H1 (cell line): ENCODE measurements around the gene MCC. TPM values are rescaled to one million over a fixed set of nuclear protein-coding genes. Genes with fewer than 3 reads are reported as not detected.

ENCODE experiments used
- CHD7 ChIP-seq: fragments of 300-600 bp; sonication (generic); IDR thresholded peaks from 2 replicates; pipeline ENCODE4 v1.7.1; 2012; ENCODE audit warnings: low read length, moderate library complexity, mild to moderate bottlenecking, inconsistent platforms; ENCODE audit not compliant: insufficient replicate concordance
- JUND ChIP-seq: IDR thresholded peaks from 2 replicates; pipeline ENCODE4 v1.6.1; 2011; ENCODE audit warnings: mild to moderate bottlenecking, improper control_type of control experiment, low read length
- POLR2A ChIP-seq, 2 experiments: IDR thresholded peaks; 1 replicate in 1 of 2; 2 replicates in 1 of 2; pipeline ENCODE4 v1.6.1; 2011; ENCODE audit warnings: low read depth in 2 of 2, low read length in 2 of 2, mild to moderate bottlenecking in 2 of 2; ENCODE audit errors: control extremely low read depth in 1 of 2
- RAD21 ChIP-seq, 2 experiments: IDR thresholded peaks in 1 of 2; conservative IDR thresholded peaks in 1 of 2; 2 replicates each; pipeline ENCODE4 v1.6.1; 2011; ENCODE audit warnings: low read depth in 2 of 2, low read length in 2 of 2, improper control_type of control experiment in 1 of 2, inconsistent platforms in 1 of 2, mild to moderate bottlenecking in 1 of 2, moderate library complexity in 1 of 2
- SUZ12 ChIP-seq: fragments of 200-600 bp; sonication (generic); IDR thresholded peaks from 2 replicates; pipeline ENCODE4 v1.6.1; 2012; ENCODE audit warnings: mild to moderate bottlenecking, inconsistent platforms, low read length, moderate library complexity, mixed read lengths
- TAF7 ChIP-seq: optimal IDR thresholded peaks from 2 replicates; pipeline ENCODE3; 2011; ENCODE audit warnings: low read depth, mild to moderate bottlenecking, inconsistent platforms, low read length, moderate library complexity, borderline replicate concordance
- polyA plus RNA-seq, 7 experiments: library from polyadenylated mRNA; depleted of rRNA in 3 of 7; stranded (reverse) in 5 of 7; unstranded in 2 of 7; fragments of >200 nt in 5 of 7; fragments of 200-250 nt in 2 of 7; gene quantifications; 1 replicate in 5 of 7; 2 replicates in 1 of 7; 4 replicates in 1 of 7; pipeline versions ENCODE4 v1.2.1 to v1.2.3, GENCODE V29; 2011 to 2013; ENCODE audit warnings: missing spikeins in 2 of 7, mixed read lengths in 2 of 7
- total RNA-seq: library from RNA; stranded (reverse); fragmentation: NEBNext Ultra II Directional; extraction: Animal tissue kit (Norgen Biotek cat#: 25700); gene quantifications from 2 replicates; pipeline ENCODE4 v1.2.1, GENCODE V29; 2021

Gene MCC
- total and polyA plus RNA-seq, 2 of the 8 experiments (the other 6 are each of a cell fraction or from before 2014, with no cell fraction given), result 2.6 to 18.3 TPM

GRCh38 chr5:113223315-113223714 is 264.9 kb downstream of the MCC start (continued):
- no peak for TF ChIP-seq CHD7
- no peak for TF ChIP-seq POLR2A (IDR thresholded peaks at IDR 0.05; ENCODE audit: control extremely low read depth in 1 of 2, low read depth in 2 of 2, low read length in 2 of 2)
- no peak for TF ChIP-seq SUZ12
- TF ChIP-seq TAF7, result no peak
- TF ChIP-seq RAD21 (IDR thresholded peaks at IDR 0.05 in 1 of 2, conservative IDR thresholded peaks at IDR 0.05 in 1 of 2; ENCODE audit: low read depth in 2 of 2, low read length in 2 of 2), result no peak
- no peak for TF ChIP-seq JUND
- TF ChIP-seq, all 59 proteins: peak for 0
